DND-41 (cell line): ENCODE results near the gene GPR55.

Source experiments
- ATAC-seq: fragments of 200-7000 bp; cut with Tn5 transposase; 3 replicates; pipeline ENCODE4 v1.9.1; 2021; ENCODE audit warnings: low read depth; ENCODE audit not compliant: insufficient read depth
- DNase-seq: peaks from one replicate; pipeline ENCODE4 v3.0.0-alpha.2; 2020
- H2AFZ ChIP-seq: 2 replicates; pipeline ENCODE4 v1.6.0; 2012; ENCODE audit warnings: low read depth, low read length
- H3K27ac ChIP-seq: 2 replicates; pipeline ENCODE4 v1.5.1; 2012; ENCODE audit warnings: low read length, inconsistent platforms
- H3K27me3 ChIP-seq: fragments of 200-600 bp; sonication (generic); 2 replicates; pipeline ENCODE4 v1.6.0; 2012; ENCODE audit warnings: low read length, mild to moderate bottlenecking, inconsistent platforms; ENCODE audit not compliant: insufficient read depth, poor library complexity
- H3K36me3 ChIP-seq: 2 replicates; pipeline ENCODE4 v1.5.1; 2012; ENCODE audit warnings: low read length, inconsistent platforms; ENCODE audit not compliant: insufficient read depth
- H3K4me1 ChIP-seq: 2 replicates; pipeline ENCODE4 v1.5.1; 2012; ENCODE audit warnings: mild to moderate bottlenecking, low read length; ENCODE audit not compliant: insufficient read depth
- H3K4me2 ChIP-seq: 2 replicates; pipeline ENCODE4 v1.6.0; 2012; ENCODE audit warnings: mild to moderate bottlenecking, moderate library complexity, low read length, inconsistent platforms; ENCODE audit not compliant: insufficient read depth
- H3K4me3 ChIP-seq, 2 experiments: fragments of 200-600 bp in 1 of 2; shearing (Covaris generic) in 1 of 2; 2 replicates each; pipeline ENCODE4 v1.5.1; 2012 to 2016; ENCODE audit warnings: inconsistent platforms in 2 of 2, low read length in 2 of 2, mild to moderate bottlenecking in 2 of 2, low read depth in 1 of 2, moderate library complexity in 1 of 2
- H3K79me2 ChIP-seq: 2 replicates; pipeline ENCODE4 v1.6.0; 2012; ENCODE audit warnings: low read length, inconsistent platforms; ENCODE audit not compliant: insufficient read depth
- H3K9ac ChIP-seq: 2 replicates; pipeline ENCODE4 v1.6.0; 2012; ENCODE audit warnings: low read depth, mild to moderate bottlenecking, inconsistent platforms, low read length, moderate library complexity
- H3K9me3 ChIP-seq: 2 replicates; pipeline ENCODE4 v1.5.1; 2012; ENCODE audit warnings: low read length, moderate library complexity, mild to moderate bottlenecking, inconsistent platforms; ENCODE audit not compliant: insufficient read depth, severe bottlenecking
- H4K20me1 ChIP-seq: 2 replicates; pipeline ENCODE4 v1.6.0; 2012; ENCODE audit warnings: low read length; ENCODE audit not compliant: insufficient read depth
- CTCF ChIP-seq: IDR thresholded peaks from 2 replicates; pipeline ENCODE4 v1.5.1; 2012; ENCODE audit warnings: borderline replicate concordance, low read length, moderate library complexity, mild to moderate bottlenecking; ENCODE audit not compliant: poor library complexity, severe bottlenecking; ENCODE audit errors: extremely low read depth
- EZH2 ChIP-seq: IDR thresholded peaks from 3 replicates; pipeline ENCODE4 v1.6.1; 2012; ENCODE audit warnings: borderline replicate concordance, low read depth, mild to moderate bottlenecking, moderate library complexity, low read length, inconsistent platforms; ENCODE audit not compliant: severe bottlenecking

GPR55 gene

GRCh38 chr2:230932556-230933511, 7.8 kb upstream of the GPR55 start:
- H2AFZ ChIP-seq: no peak overlapping the region
- H4K20me1 ChIP-seq: no peaks in the 10 kb centered on the region
- H3K9me3 ChIP-seq: no peaks in the 10 kb centered on the region
- no peaks in the 10 kb centered on the region for H3K79me2 ChIP-seq
- no peak overlapping the region for H3K9ac ChIP-seq
- no peak overlapping the region for H3K27ac ChIP-seq
- H3K27me3 ChIP-seq: no peaks in the 10 kb centered on the region
- H3K4me2 ChIP-seq: no peak overlapping the region
- no peak for TF ChIP-seq EZH2
- no peak for TF ChIP-seq CTCF
- no peaks in the 10 kb centered on the region for H3K36me3 ChIP-seq
- no peak; the same call in 2 of the 3 replicates for ATAC-seq
- H3K4me1 ChIP-seq: no peaks in the 10 kb centered on the region
- DNase-seq: no peak
- no peak overlapping the region for H3K4me3 ChIP-seq

GRCh38 chr2:230931556-230932231, 6.7 kb upstream of the GPR55 start:
- Histone ChIP-seq H3K27me3 (no peaks in the 10 kb centered on the region), H3K36me3 (no peaks in the 10 kb centered on the region), H3K4me3 (no peak overlapping the region), H3K4me2 (no peak overlapping the region), H3K9ac (no peak overlapping the region), H3K4me1 (no peaks in the 10 kb centered on the region), H4K20me1 (no peaks in the 10 kb centered on the region), H3K9me3 (no peaks in the 10 kb centered on the region), H3K27ac (no peak overlapping the region), H3K79me2 (no peaks in the 10 kb centered on the region), H2AFZ (no peak overlapping the region)
- DNase-seq (no peak), ATAC-seq (no peak)
- TF ChIP-seq CTCF (no peak), EZH2 (no peak)

GRCh38 chr2:230930928-230931555, 6.0 kb upstream of the GPR55 start:
- ATAC-seq: no peak
- no peaks in the 10 kb centered on the region for H4K20me1 ChIP-seq
- no peaks in the 10 kb centered on the region for H3K9me3 ChIP-seq
- H3K79me2 ChIP-seq: no peaks in the 10 kb centered on the region
- H3K9ac ChIP-seq: no peak overlapping the region
- no peak overlapping the region for H3K4me2 ChIP-seq
- H3K27ac ChIP-seq: no peak overlapping the region
- no peak overlapping the region for H3K4me3 ChIP-seq
- no peaks in the 10 kb centered on the region for H3K4me1 ChIP-seq
- no peaks in the 10 kb centered on the region for H3K27me3 ChIP-seq
- TF ChIP-seq EZH2 (no peak), CTCF (no peak)
- no peak for DNase-seq
- no peak overlapping the region for H2AFZ ChIP-seq
- no peaks in the 10 kb centered on the region for H3K36me3 ChIP-seq
